Activated CD4-positive, alpha-beta memory T cell treated with anti-CD3 and anti-CD28 coated beads, Interleukin-2, amount 10 ng/mL, durations not matched to agents 7 days and 5 days (primary cell): ENCODE data around the gene RANGRF. TPM values are rescaled to one million over a fixed set of nuclear protein-coding genes. Genes with fewer than 3 reads are reported as not detected.

Source experiments
- CTCF ChIA-PET: fragments of 350-600 bp; sonication (Branson Sonifier 250); formaldehyde crosslinking; loops from one replicate; lab custom pipeline; 2021; ENCODE audit warnings: antibody characterized with exemption, inconsistent platforms; lab: Charles Lee
- POLR2A ChIA-PET: fragments of 350-600 bp; sonication (Branson Sonifier 250); formaldehyde crosslinking; loops from one replicate; lab custom pipeline; 2021; ENCODE audit warnings: antibody characterized with exemption; lab: Charles Lee
- DNase-seq: peaks from one replicate; pipeline ENCODE4 v3.0.0-alpha.2; 2020
- H3K27ac Mint-ChIP-seq: one replicate; pipeline ENCODE4 v1.8.0; 2021; ENCODE audit warnings: mild to moderate bottlenecking, mixed read lengths
- H3K27me3 Mint-ChIP-seq: one replicate; pipeline ENCODE4 v1.8.0; 2021; ENCODE audit warnings: mixed read lengths
- H3K36me3 Mint-ChIP-seq: one replicate; pipeline ENCODE4 v1.8.0; 2021; ENCODE audit warnings: low read depth, mixed read lengths
- H3K4me1 Mint-ChIP-seq: one replicate; pipeline ENCODE4 v1.8.0; 2021; ENCODE audit warnings: mixed read lengths
- H3K4me3 Mint-ChIP-seq: one replicate; pipeline ENCODE4 v1.8.0; 2021; ENCODE audit warnings: mild to moderate bottlenecking, mixed read lengths
- H3K9me3 Mint-ChIP-seq: one replicate; pipeline ENCODE4 v1.8.0; 2021; ENCODE audit warnings: mixed read lengths
- total RNA-seq, 2 experiments: library from RNA; stranded (reverse); gene quantifications; one replicate each; pipeline ENCODE4 v1.2.3, GENCODE V29; 2021

The RANGRF gene
- total RNA-seq, 2 experiments from 2014 or later: 45.4 to 49.4 TPM

DNA sequence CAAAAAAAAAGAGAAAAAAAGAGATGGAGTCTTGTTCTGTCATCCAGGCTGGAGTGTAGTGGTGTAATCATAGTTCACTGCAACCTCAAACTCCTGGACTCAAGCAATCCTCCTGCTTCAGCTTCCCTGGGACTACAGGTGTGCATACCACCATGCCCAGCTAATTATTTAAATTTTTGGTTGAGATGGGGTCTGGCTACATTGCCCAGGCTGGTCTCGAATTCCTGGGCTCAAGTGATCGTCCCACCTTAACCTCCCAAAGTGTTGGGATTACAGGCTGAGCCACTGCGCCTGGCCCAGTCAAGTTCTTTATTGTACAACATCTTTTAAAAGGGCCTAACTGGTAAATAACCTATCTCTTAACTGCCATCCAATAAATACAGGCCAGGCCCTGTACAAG, 6.1 kb upstream of the RANGRF start:
- no peak for DNase-seq
- Mint-ChIP-seq H3K27me3 (no peaks in the 10 kb centered on the region), H3K4me3 (no peak overlapping the region), H3K27ac (no peak overlapping the region), H3K4me1 (peaks cover 30% of the 10 kb centered on the region), H3K9me3 (no peaks in the 10 kb centered on the region), H3K36me3 (no peaks in the 10 kb centered on the region)
- ChIA-PET CTCF (interaction anchor here (2.1 kb wide), 1 partner anchor 13 kb away, joined by 14 read pairs; the partner anchor contains the start of gene SLC25A35), POLR2A (interaction anchor here (0.7 to 4.7 kb wide), 2 partner anchors 35 to 109 kb away, joined by 4 to 68 read pairs; partner anchors contain the start of genes CTC1 and PFAS)

DNA sequence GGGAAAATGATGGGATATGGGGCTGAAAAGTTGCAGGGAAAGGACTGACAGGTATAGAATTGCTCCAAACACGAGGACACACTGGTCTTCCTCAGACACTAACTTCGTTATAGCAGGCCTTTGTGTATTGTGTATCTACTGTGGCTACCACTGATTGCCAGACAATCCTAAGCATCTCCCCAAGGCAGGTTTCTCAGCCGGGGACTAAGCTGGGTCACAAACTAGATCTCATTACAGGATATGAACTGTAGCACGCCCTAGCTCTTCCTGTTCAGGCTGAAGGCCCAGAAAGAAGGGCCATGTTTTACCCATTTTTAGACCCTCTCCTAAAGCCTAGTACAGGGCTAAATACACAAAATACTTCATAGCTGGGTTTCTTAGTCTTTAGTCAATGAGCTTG, 5.1 kb upstream of the RANGRF start:
- ChIA-PET POLR2A (interaction anchor here (0.9 to 4.7 kb wide), 11 partner anchors 8 to 164 kb away, joined by 3 to 68 read pairs (median 5); partner anchors contain the start of genes AURKB, CTC1, KRABD2 and PFAS), CTCF (interaction anchor here (0.8 to 2.3 kb wide), 9 partner anchors 12 to 458 kb away, joined by 3 to 14 read pairs (median 4); partner anchors contain the start of genes CTC1, PFAS and SLC25A35)
- DNase-seq: no peak
- Mint-ChIP-seq H3K36me3 (no peaks in the 10 kb centered on the region), H3K4me1 (peaks cover 39% of the 10 kb centered on the region), H3K4me3 (no peak overlapping the region), H3K27me3 (no peaks in the 10 kb centered on the region), H3K27ac (peak overlapping the region; percentile 77), H3K9me3 (no peaks in the 10 kb centered on the region)

DNA sequence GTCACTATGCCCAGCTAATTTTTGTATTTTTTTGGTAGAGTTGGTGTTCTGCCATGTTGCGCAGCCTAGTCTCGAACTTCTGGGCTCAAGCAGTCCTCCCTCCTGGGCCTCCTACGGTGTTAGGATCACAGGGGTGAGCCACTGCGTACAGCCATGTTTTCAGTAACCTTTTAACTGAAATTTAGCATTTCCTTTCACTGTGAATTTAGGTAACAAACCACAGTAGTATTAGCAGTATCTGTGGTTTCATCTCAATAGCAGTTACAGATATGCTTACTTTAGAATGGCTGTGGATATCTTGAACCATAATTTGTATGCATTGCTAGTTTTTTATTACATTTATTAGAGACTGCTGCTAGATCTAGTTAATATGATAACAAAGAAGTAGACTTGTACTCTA, 4.3 kb upstream of the RANGRF start:
- CTCF ChIA-PET: interaction anchor here (0.9 to 2.3 kb wide), 5 partner anchors 17 to 459 kb away, joined by 3 to 6 read pairs (median 4); no protein-coding TSS in a partner anchor
- Mint-ChIP-seq H3K27ac (peak overlapping the region; percentile 77), H3K36me3 (peaks cover 5% of the 10 kb centered on the region), H3K9me3 (no peaks in the 10 kb centered on the region), H3K4me3 (no peak overlapping the region), H3K27me3 (no peaks in the 10 kb centered on the region), H3K4me1 (peaks cover 42% of the 10 kb centered on the region)
- POLR2A ChIA-PET: interaction anchor here (0.6 to 4.7 kb wide), 12 partner anchors 8 to 598 kb away, joined by 3 to 68 read pairs (median 4); partner anchors contain the start of genes AURKB, CTC1, KRABD2 and PFAS
- DNase-seq: no peak

DNA sequence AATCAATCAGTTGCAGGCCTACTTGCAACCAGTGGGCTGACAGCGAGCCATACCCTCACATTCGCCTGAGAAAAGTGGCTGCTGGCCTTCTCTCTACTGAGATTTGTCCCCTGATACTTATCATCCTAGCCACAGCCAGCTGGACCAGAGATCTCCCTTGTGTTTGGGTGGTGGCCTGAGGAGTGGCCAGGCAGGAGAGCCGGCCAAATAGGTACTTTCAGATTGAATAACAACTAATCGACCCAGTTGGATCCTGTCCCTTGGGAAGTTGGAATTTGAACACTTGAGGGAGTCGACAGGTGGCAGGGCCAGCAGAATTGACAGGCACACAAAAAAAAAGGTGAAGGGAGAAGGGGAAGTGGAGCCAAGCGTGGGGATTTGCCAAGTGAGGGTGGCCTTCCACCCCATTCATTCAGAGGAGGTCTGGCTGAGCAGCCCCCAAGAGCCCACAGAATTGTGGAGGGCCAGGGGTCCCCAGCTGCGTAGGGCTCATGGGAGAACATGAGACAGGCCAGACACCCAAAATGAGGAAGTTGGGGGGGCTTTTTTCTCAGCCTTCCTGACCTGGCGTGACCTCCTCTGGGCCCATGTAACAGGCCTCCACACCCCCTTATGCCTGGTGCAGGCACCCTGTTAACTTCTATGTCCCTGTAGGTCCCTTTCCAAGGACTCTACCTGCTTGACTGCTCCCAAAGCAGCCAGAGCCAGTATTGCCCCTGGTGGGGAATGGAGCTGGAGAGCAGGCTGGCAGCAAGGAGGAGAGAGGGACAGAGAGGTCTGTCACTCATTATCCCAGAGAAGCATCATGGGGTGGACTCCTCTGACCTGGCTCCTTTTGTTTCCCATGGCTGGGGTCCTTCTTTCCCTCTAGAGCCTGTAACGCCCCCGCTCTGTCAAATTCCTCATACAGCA, 2.9 kb upstream of the RANGRF start:
- peaks cover 56% of the 10 kb centered on the region for H3K4me1 Mint-ChIP-seq
- CTCF ChIA-PET: interaction anchor here (2.3 kb wide), 1 partner anchor 15 kb away, joined by 6 read pairs; no protein-coding TSS in a partner anchor
- POLR2A ChIA-PET: interaction anchor here (4.6 to 4.7 kb wide), 2 partner anchors 10 to 38 kb away, joined by 32 to 68 read pairs; partner anchors contain the start of genes CTC1, PFAS and SLC25A35

DNA sequence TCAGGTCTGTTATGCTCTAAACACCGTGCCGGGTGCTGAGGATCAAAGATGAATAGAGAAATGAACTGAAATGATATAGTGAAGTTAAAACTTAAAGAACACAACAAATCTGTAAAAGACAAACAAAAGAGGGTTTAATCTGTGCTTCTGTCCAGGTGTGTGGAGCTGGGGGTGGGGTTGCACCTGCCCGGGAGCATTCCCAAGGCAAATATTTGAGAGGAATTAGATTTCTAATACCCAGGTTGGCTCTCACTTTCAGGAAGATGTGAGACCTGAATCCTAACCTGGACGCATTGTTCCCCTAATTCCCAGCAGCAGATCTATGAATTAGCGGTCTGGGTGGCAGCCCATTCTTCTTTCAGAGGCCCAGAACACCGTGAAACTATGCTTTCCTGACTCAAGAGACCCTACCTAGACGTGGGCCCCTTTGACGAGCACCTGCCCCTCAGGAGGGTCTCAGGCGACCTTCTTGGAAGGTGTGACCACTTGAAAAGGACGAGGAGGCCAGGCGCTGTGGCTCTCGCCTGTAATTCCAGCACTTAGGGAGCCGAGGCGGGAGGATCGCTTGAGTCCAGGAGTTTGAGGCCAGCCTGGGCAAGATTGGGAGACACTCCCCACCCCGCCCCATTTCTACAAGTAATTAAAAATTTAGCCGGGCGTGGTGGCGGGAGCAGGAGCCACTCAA, 677 bp upstream of the RANGRF start:
- POLR2A ChIA-PET: interaction anchor here (0.6 to 5.1 kb wide), 10 partner anchors 10 to 114 kb away, joined by 3 to 64 read pairs (median 5); partner anchors contain the start of genes CTC1 and PFAS
- no peaks in the 10 kb centered on the region for H3K9me3 Mint-ChIP-seq
- no peak for DNase-seq
- H3K27me3 Mint-ChIP-seq: no peaks in the 10 kb centered on the region
- CTCF ChIA-PET: interaction anchor here (0.9 to 1.3 kb wide), 2 partner anchors 40 to 169 kb away, joined by 4 to 5 read pairs; partner anchors contain the start of gene CTC1
- peak overlapping the region; percentile 94 for H3K4me3 Mint-ChIP-seq
- peak overlapping the region; percentile 83 for H3K27ac Mint-ChIP-seq
- H3K36me3 Mint-ChIP-seq: peaks cover 18% of the 10 kb centered on the region
- H3K4me1 Mint-ChIP-seq: peaks cover 67% of the 10 kb centered on the region

More for the DNA sequence above, 2.9 kb upstream of the RANGRF start:
- H3K27me3 Mint-ChIP-seq: no peaks in the 10 kb centered on the region
- no peak overlapping the region for H3K4me3 Mint-ChIP-seq
- peaks cover 12% of the 10 kb centered on the region for H3K36me3 Mint-ChIP-seq
- DNase-seq: no peak
- H3K9me3 Mint-ChIP-seq: no peaks in the 10 kb centered on the region
- H3K27ac Mint-ChIP-seq: no peak overlapping the region

DNA sequence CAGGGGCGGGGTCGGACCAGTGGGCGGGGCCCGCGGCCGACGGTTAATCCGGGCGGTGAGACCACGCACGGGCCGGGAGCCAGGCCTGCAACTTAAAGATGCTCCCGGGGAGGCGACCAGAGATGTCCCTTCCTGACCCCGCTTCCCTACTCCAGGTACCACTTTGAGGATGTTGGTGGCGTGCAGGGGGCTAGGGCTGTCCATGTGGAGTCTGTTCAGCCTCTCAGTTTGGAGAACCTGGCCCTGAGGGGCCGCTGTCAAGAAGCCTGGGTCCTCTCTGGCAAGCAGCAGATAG, 580 bp downstream of the RANGRF start:
- DNase-seq: peak; percentile 78
- Mint-ChIP-seq H3K4me1 (peaks cover 60% of the 10 kb centered on the region), H3K27me3 (no peaks in the 10 kb centered on the region), H3K9me3 (no peaks in the 10 kb centered on the region), H3K27ac (peak overlapping the region; percentile 83), H3K36me3 (peaks cover 18% of the 10 kb centered on the region), H3K4me3 (peak overlapping the region; percentile 94)
- ChIA-PET CTCF (interaction anchor here (0.9 to 1.3 kb wide), 3 partner anchors 12 to 170 kb away, joined by 4 to 5 read pairs (median 4); partner anchors contain the start of gene CTC1), POLR2A (interaction anchor here (0.6 to 5.1 kb wide), 12 partner anchors 11 to 135 kb away, joined by 3 to 64 read pairs (median 4); partner anchors contain the start of genes CTC1 and PFAS)

DNA sequence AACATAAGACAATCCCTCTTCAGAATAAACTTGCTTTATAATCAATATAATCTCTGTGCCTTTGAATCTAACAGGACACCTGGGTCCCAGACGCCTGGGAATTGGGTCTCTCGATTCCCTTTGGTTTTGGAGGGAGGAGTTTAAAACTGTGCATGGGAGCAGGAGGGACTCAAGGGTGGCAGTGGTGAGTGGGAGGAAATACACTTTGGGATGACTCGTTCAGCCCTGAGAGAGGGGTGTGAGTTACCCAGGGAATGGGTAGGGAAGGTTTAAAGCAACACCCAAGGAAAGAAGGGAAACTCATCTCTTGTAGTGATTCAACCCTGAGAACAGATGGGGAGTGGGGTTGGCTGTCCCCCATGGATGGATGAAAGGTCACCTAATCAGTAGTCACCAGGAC, 1.6 kb downstream of the RANGRF start:
- ChIA-PET CTCF (no interaction called here), POLR2A (interaction anchor here (5.1 kb wide), 1 partner anchor 42 kb away, joined by 64 read pairs; the partner anchor contains the start of genes CTC1 and PFAS)
- Mint-ChIP-seq H3K36me3 (peaks cover 18% of the 10 kb centered on the region), H3K27me3 (no peaks in the 10 kb centered on the region), H3K27ac (no peak overlapping the region), H3K4me1 (peaks cover 63% of the 10 kb centered on the region), H3K4me3 (peak overlapping the region; percentile 94), H3K9me3 (no peaks in the 10 kb centered on the region)
- no peak for DNase-seq

DNA sequence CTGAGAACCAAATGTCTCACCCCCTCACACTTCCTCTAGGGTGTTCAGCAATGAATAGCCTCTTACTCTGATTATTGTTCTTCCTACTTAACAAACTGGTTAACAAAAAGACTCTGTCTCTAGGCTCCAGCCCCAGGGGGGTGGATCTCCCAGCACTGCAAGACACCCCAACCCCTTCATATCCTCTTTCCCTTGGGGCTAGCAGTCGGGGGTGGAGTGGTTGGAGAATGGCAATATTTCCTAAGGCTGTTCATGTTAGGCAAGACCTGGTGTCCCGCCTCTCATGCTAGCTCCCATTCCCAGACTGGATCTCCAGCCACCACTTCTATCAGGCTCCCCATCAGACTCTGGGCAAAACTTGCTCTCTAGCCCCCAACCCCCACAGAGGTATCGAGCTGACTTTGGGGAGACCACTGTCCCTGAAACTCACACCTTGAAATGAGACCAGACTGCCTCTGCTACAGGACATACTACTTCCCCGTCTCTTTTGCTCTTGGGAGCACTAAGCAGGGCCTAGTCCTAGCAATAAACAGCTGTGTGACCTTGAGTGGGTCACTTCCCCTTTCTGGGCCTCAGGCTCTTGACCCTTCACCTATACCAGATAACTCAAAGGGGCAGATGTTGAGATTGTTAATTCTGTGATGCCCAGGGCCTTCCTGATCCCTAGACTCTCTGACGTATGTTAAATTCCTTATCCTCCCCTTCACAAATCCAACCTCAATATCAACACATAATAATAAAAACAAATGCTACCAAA, 4.3 kb downstream of the RANGRF start:
- no peak for DNase-seq
- CTCF ChIA-PET: no interaction called here
- Mint-ChIP-seq H3K27me3 (no peaks in the 10 kb centered on the region), H3K36me3 (peaks cover 21% of the 10 kb centered on the region), H3K4me1 (peaks cover 68% of the 10 kb centered on the region), H3K9me3 (no peaks in the 10 kb centered on the region), H3K27ac (no peak overlapping the region), H3K4me3 (no peak overlapping the region)
- POLR2A ChIA-PET: interaction anchor here (1.3 to 5.1 kb wide), 3 partner anchors 45 to 120 kb away, joined by 4 to 132 read pairs (median 64); partner anchors contain the start of genes CTC1 and PFAS

DNA sequence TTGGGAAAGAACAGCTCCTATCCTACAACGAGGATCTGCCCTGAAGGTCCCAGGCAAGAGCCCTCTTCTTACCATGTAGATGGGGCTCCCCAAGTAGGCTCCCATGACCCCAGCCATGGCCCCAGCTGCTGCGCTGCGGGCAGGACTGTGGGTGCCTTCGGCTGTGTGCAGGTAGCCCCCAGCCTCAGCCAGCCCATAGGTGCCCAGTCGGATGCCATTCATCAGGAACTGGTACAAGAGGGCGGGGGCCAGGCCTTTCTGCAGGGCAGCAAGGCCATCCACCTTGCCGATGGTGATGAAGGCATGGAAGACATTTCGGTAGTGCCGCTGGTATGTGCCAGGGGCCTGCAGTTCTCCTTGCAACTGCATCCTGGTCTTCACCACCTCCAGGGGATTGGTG, 5.9 kb downstream of the RANGRF start:
- Mint-ChIP-seq H3K4me3 (peak overlapping the region; percentile 89), H3K9me3 (no peaks in the 10 kb centered on the region), H3K4me1 (peaks cover 58% of the 10 kb centered on the region), H3K36me3 (peaks cover 17% of the 10 kb centered on the region), H3K27ac (peak overlapping the region; percentile 83), H3K27me3 (no peaks in the 10 kb centered on the region)
- ChIA-PET POLR2A (interaction anchor here (1.1 to 4.7 kb wide), 12 partner anchors 46 to 607 kb away, joined by 3 to 132 read pairs (median 14); partner anchors contain the start of genes AURKB, CTC1, PFAS and TP53), CTCF (interaction anchor here (1.2 to 2.6 kb wide), 8 partner anchors 12 to 233 kb away, joined by 3 to 22 read pairs (median 8); partner anchors contain the start of genes CTC1 and PFAS)
- DNase-seq: no peak

DNA sequence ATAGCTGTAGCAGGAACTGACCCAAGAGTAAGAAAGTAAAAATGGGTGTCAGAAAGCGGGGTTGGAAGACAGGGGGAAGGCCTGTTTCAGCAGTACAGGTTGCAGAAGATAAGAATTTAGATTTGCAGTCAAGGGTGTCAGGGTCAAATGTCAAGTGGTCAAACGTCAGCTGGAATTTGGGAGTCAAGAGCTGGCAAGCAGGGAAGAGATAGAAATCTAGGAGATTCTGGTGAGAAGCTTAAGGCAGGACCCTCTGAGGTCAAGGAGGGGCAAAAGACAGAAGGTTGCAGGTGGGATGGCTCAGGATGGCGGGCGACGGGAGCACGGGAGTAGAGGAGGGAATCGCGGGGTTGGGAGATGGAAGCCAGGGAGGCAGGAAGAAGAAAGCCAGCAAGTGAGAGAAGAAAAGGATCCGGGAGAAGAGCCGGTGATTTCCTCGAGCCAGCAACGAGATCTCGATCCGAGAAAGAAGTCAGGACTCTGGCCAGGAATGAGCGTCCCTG, 6.4 kb downstream of the RANGRF start:
- no peak for DNase-seq

DNA sequence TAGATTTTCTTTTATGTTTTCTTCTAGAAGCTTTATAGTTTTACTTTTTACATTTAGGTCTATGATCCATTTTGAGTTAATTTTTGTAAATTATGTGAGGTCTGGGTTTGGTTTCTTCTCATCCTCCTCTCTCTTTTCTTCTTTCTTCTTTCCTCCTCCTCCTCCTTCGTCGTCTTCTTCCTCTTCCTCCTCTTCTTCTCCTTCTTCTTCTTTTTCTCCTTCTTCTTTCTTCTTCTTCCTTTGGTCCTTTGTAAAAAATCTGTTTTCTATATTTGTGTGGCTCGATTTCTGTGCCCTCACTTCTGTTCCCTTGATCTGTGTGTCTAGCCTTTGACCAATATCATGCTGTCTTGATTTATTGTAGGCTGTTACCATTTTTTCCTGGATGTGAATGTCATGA, 11.8 kb downstream of the RANGRF start:
- ChIA-PET POLR2A (interaction anchor here (0.7 to 1.7 kb wide), 6 partner anchors 51 to 127 kb away, joined by 3 to 5 read pairs (median 4); partner anchors contain the start of genes CTC1 and PFAS), CTCF (interaction anchor here (0.7 to 2.5 kb wide), 18 partner anchors 11 to 445 kb away, joined by 3 to 16 read pairs (median 5); partner anchors contain the start of genes AURKB, PFAS and RANGRF)
- Mint-ChIP-seq H3K27ac (no peak overlapping the region), H3K27me3 (no peaks in the 10 kb centered on the region), H3K4me3 (no peak overlapping the region), H3K36me3 (peaks cover 3% of the 10 kb centered on the region), H3K4me1 (peaks cover 21% of the 10 kb centered on the region), H3K9me3 (no peaks in the 10 kb centered on the region)
- DNase-seq: no peak

More for the DNA sequence above, 6.4 kb downstream of the RANGRF start:
- Mint-ChIP-seq H3K4me1 (peaks cover 53% of the 10 kb centered on the region), H3K36me3 (peaks cover 16% of the 10 kb centered on the region), H3K27ac (peak overlapping the region; percentile 83), H3K4me3 (peak overlapping the region; percentile 89), H3K27me3 (no peaks in the 10 kb centered on the region), H3K9me3 (no peaks in the 10 kb centered on the region)
- POLR2A ChIA-PET: interaction anchor here (0.8 to 4.7 kb wide), 31 partner anchors 10 to 680 kb away, joined by 3 to 132 read pairs (median 6); partner anchors contain the start of genes AURKB, BORCS6, CTC1 and HES7
- CTCF ChIA-PET: interaction anchor here (0.7 to 2.6 kb wide), 27 partner anchors 10 to 578 kb away, joined by 3 to 22 read pairs (median 4); partner anchors contain the start of genes ALOXE3, AURKB, BORCS6 and CTC1
